Pancreas (tissue), 10 donors: ENCODE data around the gene MGAT4B. TPM values are rescaled to one million over a fixed set of nuclear protein-coding genes. Genes with fewer than 3 reads are reported as not detected.

ENCODE experiments used
- ATAC-seq, 4 donors: fragments of 200-7000 bp; cut with Tn5 transposase; one replicate each; pipeline versions ENCODE4 v1.8.0 to v1.9.1; 2020; ENCODE audit warnings: mild to moderate bottlenecking in 4 of 4, moderate library complexity in 4 of 4
- DNase-seq, 6 donors: peaks; one replicate each; pipeline ENCODE4 v3.0.0-alpha.2; 2020
- FAIRE-seq: peaks from 2 replicates; lab custom pipeline; 2012; peaks lifted over from hg19 to GRCh38; lab: Jason Lieb, UNC
- H3K27ac ChIP-seq, 4 donors: fragments of 200-600 bp; sonication (generic); 1 replicate in 3 of 4; 2 replicates in 1 of 4; pipeline versions ENCODE4 v1.5.0 to v1.8.0; 2020
- H3K27me3 ChIP-seq, 4 donors: fragments of 200-600 bp; one replicate each; pipeline ENCODE4 v1.8.0; 2021
- H3K36me3 ChIP-seq, 3 donors: fragments of 200-600 bp; sonication (generic) in 1 of 3; one replicate each; pipeline versions ENCODE4 v1.5.0 to v1.8.0; 2020 to 2021
- H3K4me1 ChIP-seq, 3 donors: fragments of 200-600 bp; one replicate each; pipeline ENCODE4 v1.8.0; 2021
- H3K4me3 ChIP-seq, 4 donors: fragments of 200-600 bp; sonication (generic) in 2 of 4; one replicate each; pipeline versions ENCODE4 v1.5.0 to v1.8.0; 2020 to 2021
- H3K9me3 ChIP-seq, 4 donors: fragments of 200-600 bp; one replicate each; pipeline ENCODE4 v1.8.0; 2021
- CTCF ChIP-seq, 4 donors: fragments of 200-600 bp; sonication (generic) in 3 of 4; IDR thresholded peaks; one replicate each; pipeline versions ENCODE4 v1.5.0 to v1.8.0; 2021; ENCODE audit warnings: antibody characterized with exemption in 4 of 4
- WGBS, 2 donors: extraction: QIAGEN DNeasy Blood & Tissue Kit; methylation state at CpG; one replicate each; pipeline ENCODE4 v1.1.7; 2013; 5-methylcytosine and 5-hydroxymethylcytosine counted together
- intact Hi-C, 3 donors: fragments of 100-400 bp; cut with DNase I; formaldehyde crosslinking; loops; one replicate each; pipeline versions ENCODE4 v1.11.1 to v1.14.2; 2022
- polyA plus RNA-seq, 2 donors: library from polyadenylated mRNA; stranded (reverse); fragments of 200-250 nt; gene quantifications; one replicate each; pipeline ENCODE4 v1.2.3, GENCODE V29; 2013
- total RNA-seq, 6 donors: library from RNA; stranded (reverse); fragmentation: NEBNext Ultra II Directional in 4 of 6; extraction: Animal tissue kit (Norgen Biotek cat#: 25700) in 4 of 6; gene quantifications; one replicate each; pipeline versions ENCODE4 v1.2.1 to v1.2.4, GENCODE V29; 2021 to 2023
- donor health status: healthy with polysubstance abuse.
- donor health status: DM: no; HTN: no; CAD: no; lungs with moderate emphysema.
- donor health status: DM: no; HTN: no; CAD: no.
- donor health status: control.
- donor health status: control.
- donor health status: Bipolar disorder and iron deficiency.
- donor health status: DM: yes; HTN: yes; CAD: no.
- donor health status: DM: no; HTN: no; CAD: no.
- donor health status: DM: no; HTN: no; CAD: no.
- donor health status: DM: yes; HTN: yes; CAD: no.

The MGAT4B gene
- total and polyA plus RNA-seq, 8 donors = 33.7 to 97.5 (median 52.7) TPM

- H3K4me1 ChIP-seq = peaks cover 24 to 28% (median 24%) of the 10 kb centered on the region in 3 donors
- FAIRE-seq = no peak
Measured at GRCh38 chr5:179817470-179817840, 10.8 kb upstream of the MGAT4B start.

GRCh38 chr5:179816796-179817469, 10.3 kb upstream of the MGAT4B start:
- no peak for TF ChIP-seq CTCF (IDR thresholded peaks at IDR 0.05)
- no peaks in the 10 kb centered on the region for H3K27me3 ChIP-seq
- DNase-seq (peak in 3 of 6 donors; percentile 40 to 84 (median 61)), ATAC-seq (no peak), FAIRE-seq (no peak)
- peaks cover 19 to 24% (median 23%) of the 10 kb centered on the region in 3 donors for H3K4me1 ChIP-seq
- WGBS, 2 donors = 1 to 2% methylated on average over 65 to 72 of the region's 72 CpGs
- H3K9me3 ChIP-seq = no peaks in the 10 kb centered on the region
- peak overlapping the region in 2 of 4 donors; percentile 98 to 100 for H3K27ac ChIP-seq
- intact Hi-C loops = no loop called here
- H3K4me3 ChIP-seq = peak overlapping the region; percentile 21 to 50 (median 42)
- no peaks in the 10 kb centered on the region for H3K36me3 ChIP-seq

More at GRCh38 chr5:179817470-179817840, 10.8 kb upstream of the MGAT4B start:
- intact Hi-C loops = no loop called here
- WGBS, 2 donors = 83 to 88% methylated on average over 8 of the region's 8 CpGs
- Histone ChIP-seq H3K27me3 (no peaks in the 10 kb centered on the region), H3K4me3 (peak overlapping the region in 3 of 4 donors; percentile 21 to 50 (median 47)), H3K27ac (peak overlapping the region in 3 of 4 donors; percentile 98 to 100 (median 100)), H3K9me3 (no peaks in the 10 kb centered on the region), H3K36me3 (no peaks in the 10 kb centered on the region)
- peak in 2 of 6 donors; percentile 30 to 64 for DNase-seq
- ATAC-seq = no peak
- no peak for TF ChIP-seq CTCF (IDR thresholded peaks at IDR 0.05)

GRCh38 chr5:179816401-179816795, 9.7 kb upstream of the MGAT4B start:
- TF ChIP-seq CTCF (IDR thresholded peaks at IDR 0.05) = no peak
- Histone ChIP-seq H3K4me1 (peaks cover 17 to 24% (median 23%) of the 10 kb centered on the region in 3 donors), H3K4me3 (peak overlapping the region; percentile 21 to 50 (median 42)), H3K27me3 (no peaks in the 10 kb centered on the region), H3K27ac (no peak overlapping the region), H3K9me3 (no peaks in the 10 kb centered on the region), H3K36me3 (no peaks in the 10 kb centered on the region)
- WGBS, 2 donors = 62 to 66% methylated on average over 23 of the region's 23 CpGs
- FAIRE-seq (no peak), ATAC-seq (no peak), DNase-seq (peak in 3 of 6 donors; percentile 27 to 76 (median 52))
- intact Hi-C loops = no loop called here

- DNase-seq (peak in 2 of 6 donors; percentile 14 to 53), FAIRE-seq (no peak), ATAC-seq (no peak)
- H3K4me1 ChIP-seq = peaks cover 17 to 24% (median 23%) of the 10 kb centered on the region in 3 donors
- H3K27ac ChIP-seq = no peak overlapping the region
- TF ChIP-seq CTCF (IDR thresholded peaks at IDR 0.05) = no peak
- H3K4me3 ChIP-seq = no peak overlapping the region
- no peaks in the 10 kb centered on the region for H3K27me3 ChIP-seq
- no peaks in the 10 kb centered on the region for H3K36me3 ChIP-seq
- intact Hi-C loops = no loop called here
- WGBS, 2 donors = 95 to 98% methylated on average over 21 of the region's 21 CpGs
- no peaks in the 10 kb centered on the region for H3K9me3 ChIP-seq
Measured at GRCh38 chr5:179815491-179816249, 9.0 kb upstream of the MGAT4B start.
